HepG2 (cell line): ENCODE results near the gene CARHSP1. TPM values are rescaled to one million over a fixed set of nuclear protein-coding genes. Genes with fewer than 3 reads are reported as not detected.

Experiments used
- DNMT1 ChIP-seq: sonication (generic); formaldehyde crosslinking; IDR thresholded peaks from 2 replicates; pipeline ENCODE4 v1.5.1; 2020; ENCODE audit warnings: mild to moderate bottlenecking, missing genetic modification reagents
- GTF2F1 ChIP-seq: fragments of 150-350 bp; IDR thresholded peaks from 2 replicates; pipeline ENCODE4 v1.6.1; 2014; ENCODE audit warnings: low read length
- MAFG ChIP-seq: sonication (generic); formaldehyde crosslinking; IDR thresholded peaks from 2 replicates; pipeline ENCODE4 v1.5.1; 2020; ENCODE audit warnings: mild to moderate bottlenecking, missing genetic modification reagents
- NCOA1 ChIP-seq: sonication (generic); formaldehyde crosslinking; IDR thresholded peaks from 2 replicates; pipeline ENCODE4 v1.9.0; 2021; ENCODE audit warnings: missing genetic modification reagents
- NR2C2 ChIP-seq: sonication (generic); formaldehyde crosslinking; IDR thresholded peaks from 2 replicates; pipeline ENCODE4 v1.4.0; 2020; ENCODE audit warnings: missing genetic modification reagents, mild to moderate bottlenecking, moderate library complexity, borderline replicate concordance
- PAWR ChIP-seq: sonication (generic); formaldehyde crosslinking; IDR thresholded peaks from 2 replicates; pipeline ENCODE4 v1.4.0; 2020; ENCODE audit warnings: missing genetic modification reagents, mild to moderate bottlenecking, borderline replicate concordance
- RBFOX2 ChIP-seq: fragments of 200-400 bp; formaldehyde crosslinking; IDR thresholded peaks from 2 replicates; pipeline ENCODE4 v1.6.1; 2017; ENCODE audit warnings: low read depth, mild to moderate bottlenecking, low read length
- SATB2 ChIP-seq: sonication (generic); formaldehyde crosslinking; IDR thresholded peaks from 2 replicates; pipeline ENCODE4 v1.5.0; 2020; ENCODE audit warnings: missing genetic modification reagents
- ZBED4 ChIP-seq: sonication (generic); formaldehyde crosslinking; IDR thresholded peaks from 2 replicates; pipeline ENCODE4 v1.4.0; 2020; ENCODE audit warnings: missing genetic modification reagents, borderline replicate concordance
- ZBTB8A ChIP-seq: sonication (generic); formaldehyde crosslinking; IDR thresholded peaks from 2 replicates; pipeline ENCODE4 v1.4.0; 2020; ENCODE audit warnings: mild to moderate bottlenecking, low read depth, missing genetic modification reagents, borderline replicate concordance
- ZNF17 ChIP-seq: sonication (generic); formaldehyde crosslinking; IDR thresholded peaks from 2 replicates; pipeline ENCODE4 v1.5.0; 2020; ENCODE audit warnings: mild to moderate bottlenecking, missing genetic modification reagents
- ZNF207 ChIP-seq: fragments of 450-650 bp; IDR thresholded peaks from 2 replicates; pipeline ENCODE4 v1.6.1; 2016; ENCODE audit warnings: antibody characterized with exemption, borderline replicate concordance
- ZNF350 ChIP-seq: sonication (generic); formaldehyde crosslinking; IDR thresholded peaks from 2 replicates; pipeline ENCODE4 v1.4.0; 2020; ENCODE audit warnings: mild to moderate bottlenecking, low read depth, missing genetic modification reagents, borderline replicate concordance
- ZNF382 ChIP-seq: sonication (generic); formaldehyde crosslinking; IDR thresholded peaks from 2 replicates; pipeline ENCODE4 v1.5.0; 2020; ENCODE audit warnings: missing genetic modification reagents, mild to moderate bottlenecking, borderline replicate concordance
- ZNF614 ChIP-seq: IDR thresholded peaks from 2 replicates; pipeline ENCODE4 v1.6.1; 2018; ENCODE audit warnings: missing biosample characterization, missing genetic modification reagents, inconsistent platforms, borderline replicate concordance
- ZNF782 ChIP-seq: sonication (generic); formaldehyde crosslinking; IDR thresholded peaks from 2 replicates; pipeline ENCODE4 v1.4.0; 2020; ENCODE audit warnings: missing genetic modification reagents, mild to moderate bottlenecking, borderline replicate concordance
- ZNF790 ChIP-seq: sonication (generic); formaldehyde crosslinking; IDR thresholded peaks from 2 replicates; pipeline ENCODE4 v1.8.0; 2022; ENCODE audit warnings: missing genetic modification reagents, mild to moderate bottlenecking, borderline replicate concordance
- polyA plus RNA-seq, 8 experiments: library from polyadenylated mRNA; depleted of rRNA in 3 of 8; stranded (reverse) in 7 of 8; unstranded in 1 of 8; fragments of >200 nt; fragmentation: Illumina TruSeq in 4 of 8; extraction: Trizol in 4 of 8; gene quantifications; 2 replicates each; pipeline versions ENCODE4 v1.2.1 to v1.2.3, GENCODE V29; 2011 to 2016; ENCODE audit warnings: low read depth in 4 of 8, missing spikeins in 1 of 8, mixed read lengths in 1 of 8; ENCODE audit not compliant: insufficient read depth in 1 of 8
- total RNA-seq, 5 experiments: library from RNA; depleted of rRNA; stranded (reverse); fragments of >200 nt; fragmentation: Illumina TruSeq; extraction: Trizol; gene quantifications; 2 replicates each; pipeline ENCODE4 v1.2.3, GENCODE V29; 2016; ENCODE audit warnings: low read depth in 1 of 5
- TF ChIP-seq, protein P1 (sequence below): fragments of 450-650 bp; IDR thresholded peaks from 2 replicates; pipeline ENCODE4 v1.6.1; 2017
- TF ChIP-seq, protein P2 (sequence below): sonication (generic); formaldehyde crosslinking; IDR thresholded peaks from 2 replicates; pipeline ENCODE4 v1.4.0; 2020; ENCODE audit warnings: missing genetic modification reagents
- TF ChIP-seq, protein P3 (sequence below): sonication (generic); formaldehyde crosslinking; IDR thresholded peaks from 2 replicates; pipeline ENCODE4 v1.4.0; 2020; ENCODE audit warnings: mild to moderate bottlenecking, low read depth, missing genetic modification reagents
- TF ChIP-seq, protein P4 (sequence below): sonication (generic); formaldehyde crosslinking; IDR thresholded peaks from 2 replicates; pipeline ENCODE4 v1.4.0; 2020; ENCODE audit warnings: mild to moderate bottlenecking, missing genetic modification reagents

CARHSP1 gene
- total and polyA plus RNA-seq, 2 of the 13 experiments (the other 11 are each of a cell fraction or from before 2014, with no cell fraction given), result 173 to 345 TPM

- TF ChIP-seq GTF2F1, result no peak
- TF ChIP-seq ZNF207, result no peak
- TF ChIP-seq, protein P1, sequence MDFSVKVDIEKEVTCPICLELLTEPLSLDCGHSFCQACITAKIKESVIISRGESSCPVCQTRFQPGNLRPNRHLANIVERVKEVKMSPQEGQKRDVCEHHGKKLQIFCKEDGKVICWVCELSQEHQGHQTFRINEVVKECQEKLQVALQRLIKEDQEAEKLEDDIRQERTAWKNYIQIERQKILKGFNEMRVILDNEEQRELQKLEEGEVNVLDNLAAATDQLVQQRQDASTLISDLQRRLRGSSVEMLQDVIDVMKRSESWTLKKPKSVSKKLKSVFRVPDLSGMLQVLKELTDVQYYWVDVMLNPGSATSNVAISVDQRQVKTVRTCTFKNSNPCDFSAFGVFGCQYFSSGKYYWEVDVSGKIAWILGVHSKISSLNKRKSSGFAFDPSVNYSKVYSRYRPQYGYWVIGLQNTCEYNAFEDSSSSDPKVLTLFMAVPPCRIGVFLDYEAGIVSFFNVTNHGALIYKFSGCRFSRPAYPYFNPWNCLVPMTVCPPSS, result no peak
- TF ChIP-seq ZNF790, result no peak
- TF ChIP-seq, protein P2, sequence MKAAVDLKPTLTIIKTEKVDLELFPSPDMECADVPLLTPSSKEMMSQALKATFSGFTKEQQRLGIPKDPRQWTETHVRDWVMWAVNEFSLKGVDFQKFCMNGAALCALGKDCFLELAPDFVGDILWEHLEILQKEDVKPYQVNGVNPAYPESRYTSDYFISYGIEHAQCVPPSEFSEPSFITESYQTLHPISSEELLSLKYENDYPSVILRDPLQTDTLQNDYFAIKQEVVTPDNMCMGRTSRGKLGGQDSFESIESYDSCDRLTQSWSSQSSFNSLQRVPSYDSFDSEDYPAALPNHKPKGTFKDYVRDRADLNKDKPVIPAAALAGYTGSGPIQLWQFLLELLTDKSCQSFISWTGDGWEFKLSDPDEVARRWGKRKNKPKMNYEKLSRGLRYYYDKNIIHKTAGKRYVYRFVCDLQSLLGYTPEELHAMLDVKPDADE (CRISPR knock-in tag), result no peak; the same call in 1 of the 2 replicates
- TF ChIP-seq PAWR (CRISPR knock-in tag), result no peak
- TF ChIP-seq, protein P3, sequence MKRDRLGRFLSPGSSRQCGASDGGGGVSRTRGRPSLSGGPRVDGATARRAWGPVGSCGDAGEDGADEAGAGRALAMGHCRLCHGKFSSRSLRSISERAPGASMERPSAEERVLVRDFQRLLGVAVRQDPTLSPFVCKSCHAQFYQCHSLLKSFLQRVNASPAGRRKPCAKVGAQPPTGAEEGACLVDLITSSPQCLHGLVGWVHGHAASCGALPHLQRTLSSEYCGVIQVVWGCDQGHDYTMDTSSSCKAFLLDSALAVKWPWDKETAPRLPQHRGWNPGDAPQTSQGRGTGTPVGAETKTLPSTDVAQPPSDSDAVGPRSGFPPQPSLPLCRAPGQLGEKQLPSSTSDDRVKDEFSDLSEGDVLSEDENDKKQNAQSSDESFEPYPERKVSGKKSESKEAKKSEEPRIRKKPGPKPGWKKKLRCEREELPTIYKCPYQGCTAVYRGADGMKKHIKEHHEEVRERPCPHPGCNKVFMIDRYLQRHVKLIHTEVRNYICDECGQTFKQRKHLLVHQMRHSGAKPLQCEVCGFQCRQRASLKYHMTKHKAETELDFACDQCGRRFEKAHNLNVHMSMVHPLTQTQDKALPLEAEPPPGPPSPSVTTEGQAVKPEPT (CRISPR knock-in tag), result no peak
- TF ChIP-seq ZNF382 (CRISPR knock-in tag), result no peak
- TF ChIP-seq NCOA1 (CRISPR knock-in tag), result no peak
- TF ChIP-seq ZNF614 (CRISPR knock-in tag), result peak; percentile 77; the same call in 1 of the 2 replicates
- TF ChIP-seq ZNF782 (CRISPR knock-in tag), result peak; percentile 81
- peak; percentile 48; the same call in 1 of the 2 replicates for TF ChIP-seq ZNF350
- TF ChIP-seq RBFOX2, result peak; percentile 53; the same call in 1 of the 2 replicates
- peak; percentile 95; the same call in 1 of the 2 replicates for TF ChIP-seq ZBED4 (CRISPR knock-in tag)
- no peak for TF ChIP-seq ZNF17 (CRISPR knock-in tag)
- no peak for TF ChIP-seq MAFG (CRISPR knock-in tag)
- no peak for TF ChIP-seq DNMT1
- no peak for TF ChIP-seq ZBTB8A (CRISPR knock-in tag)
- TF ChIP-seq SATB2, result 0 out of 2 replicates have a peak, but pooled peaks have one; percentile 7
- TF ChIP-seq NR2C2 (CRISPR knock-in tag), result peak; percentile 23; the same call in 1 of the 2 replicates
- TF ChIP-seq, protein P4, sequence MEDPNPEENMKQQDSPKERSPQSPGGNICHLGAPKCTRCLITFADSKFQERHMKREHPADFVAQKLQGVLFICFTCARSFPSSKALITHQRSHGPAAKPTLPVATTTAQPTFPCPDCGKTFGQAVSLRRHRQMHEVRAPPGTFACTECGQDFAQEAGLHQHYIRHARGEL, result no peak
Measured at GRCh38 chr16:8866118-8866883, 2.5 kb downstream of the CARHSP1 start (continued).
